Upper lobe of left lung (tissue), 4 donors: ENCODE data around the gene MDK.

Experiments
- POLR2AphosphoS5 ChIP-seq, 2 donors: sonication (generic); formaldehyde crosslinking; IDR thresholded peaks; one replicate each; pipeline ENCODE4 v1.5.1; 2017; ENCODE audit warnings: antibody characterized with exemption in 2 of 2
- TF ChIP-seq, protein P1 (sequence below), 6 experiments: fragments of 450-650 bp in 4 of 6; fragments of 200-600 bp in 2 of 6; sonication (generic) in 2 of 6; IDR thresholded peaks; one replicate each; pipeline ENCODE4 v1.5.1; 2016 to 2019; ENCODE audit warnings: antibody characterized with exemption in 6 of 6

DNA sequence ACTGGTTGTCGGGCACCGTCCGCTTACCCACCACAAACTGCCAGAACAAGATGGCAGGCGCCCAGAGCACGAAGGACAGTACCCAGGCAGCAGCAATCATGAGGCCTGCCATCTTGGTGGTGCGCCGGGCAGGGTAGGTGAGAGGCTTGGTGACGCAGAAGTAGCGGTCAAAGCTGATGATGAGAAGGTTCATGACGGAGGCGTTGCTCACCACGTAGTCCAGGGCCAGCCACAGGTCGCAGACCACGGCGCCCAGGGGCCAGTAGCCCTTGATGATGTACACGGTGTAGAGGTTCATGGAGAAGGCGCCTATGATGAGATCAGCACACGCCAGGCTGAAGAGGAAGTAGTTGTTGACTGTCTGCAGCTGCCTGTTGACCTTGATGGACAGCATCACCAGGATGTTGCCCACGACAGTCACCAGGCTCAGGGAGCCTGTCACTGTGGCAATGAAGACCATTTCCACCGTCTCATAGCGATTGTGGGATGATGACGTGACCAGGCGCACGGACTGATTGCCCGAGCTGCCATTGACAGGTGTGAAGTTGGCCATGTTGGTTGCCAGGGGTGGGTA, 4.6 kb downstream of the MDK start:
- TF ChIP-seq POLR2AphosphoS5 (IDR thresholded peaks at IDR 0.05): no peak
- TF ChIP-seq, protein P1, sequence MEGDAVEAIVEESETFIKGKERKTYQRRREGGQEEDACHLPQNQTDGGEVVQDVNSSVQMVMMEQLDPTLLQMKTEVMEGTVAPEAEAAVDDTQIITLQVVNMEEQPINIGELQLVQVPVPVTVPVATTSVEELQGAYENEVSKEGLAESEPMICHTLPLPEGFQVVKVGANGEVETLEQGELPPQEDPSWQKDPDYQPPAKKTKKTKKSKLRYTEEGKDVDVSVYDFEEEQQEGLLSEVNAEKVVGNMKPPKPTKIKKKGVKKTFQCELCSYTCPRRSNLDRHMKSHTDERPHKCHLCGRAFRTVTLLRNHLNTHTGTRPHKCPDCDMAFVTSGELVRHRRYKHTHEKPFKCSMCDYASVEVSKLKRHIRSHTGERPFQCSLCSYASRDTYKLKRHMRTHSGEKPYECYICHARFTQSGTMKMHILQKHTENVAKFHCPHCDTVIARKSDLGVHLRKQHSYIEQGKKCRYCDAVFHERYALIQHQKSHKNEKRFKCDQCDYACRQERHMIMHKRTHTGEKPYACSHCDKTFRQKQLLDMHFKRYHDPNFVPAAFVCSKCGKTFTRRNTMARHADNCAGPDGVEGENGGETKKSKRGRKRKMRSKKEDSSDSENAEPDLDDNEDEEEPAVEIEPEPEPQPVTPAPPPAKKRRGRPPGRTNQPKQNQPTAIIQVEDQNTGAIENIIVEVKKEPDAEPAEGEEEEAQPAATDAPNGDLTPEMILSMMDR (IDR thresholded peaks at IDR 0.05): no peak
